ENCODE data around the gene LIMK2. TPM values are rescaled to one million over a fixed set of nuclear protein-coding genes. Genes with fewer than 3 reads are reported as not detected.
A peak's percentile ranks its signal among the peaks of the same experiment; 100 is the strongest.
"Not testable (repeated sequence)": the region's sequence is repeated elsewhere in the genome, so short reads cannot be mapped to it uniquely, and the experiment has no call there.

Gene LIMK2
- total RNA-seq, 3 donors from 2014 or later = 18.6 to 22.6 (median 20.6) TPM

DNA sequence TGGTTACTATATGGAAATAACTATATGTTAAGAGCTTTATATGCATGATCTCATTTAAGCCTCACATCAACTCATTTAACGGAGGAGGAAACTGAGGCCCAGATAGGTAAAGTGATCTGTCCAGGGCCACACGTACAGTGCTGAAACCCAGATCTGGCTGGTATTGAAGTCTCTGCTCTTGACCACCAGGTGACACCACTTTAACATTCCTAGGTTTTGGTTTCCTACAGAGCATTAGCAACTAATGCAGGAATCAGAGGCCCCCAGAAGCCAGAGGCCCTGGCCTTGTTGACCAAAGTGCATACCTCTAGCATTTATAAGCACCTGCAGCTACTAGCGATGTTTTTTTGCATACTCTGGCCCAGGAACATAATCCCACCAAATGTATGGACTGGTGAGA, 12.9 kb upstream of the LIMK2 start:
- H3K9me3 Mint-ChIP-seq = no peaks in the 10 kb centered on the region
- H3K27me3 Mint-ChIP-seq (ENCODE audit: low read depth) = no peaks in the 10 kb centered on the region
- H3K36me3 Mint-ChIP-seq (ENCODE audit: insufficient read depth) = peaks cover 12% of the 10 kb centered on the region
- DNase-seq (no peak), ATAC-seq (no peak)
- H3K4me3 Mint-ChIP-seq = no peak overlapping the region
- H3K4me1 Mint-ChIP-seq (ENCODE audit: low read depth) = peaks cover 4% of the 10 kb centered on the region

DNA sequence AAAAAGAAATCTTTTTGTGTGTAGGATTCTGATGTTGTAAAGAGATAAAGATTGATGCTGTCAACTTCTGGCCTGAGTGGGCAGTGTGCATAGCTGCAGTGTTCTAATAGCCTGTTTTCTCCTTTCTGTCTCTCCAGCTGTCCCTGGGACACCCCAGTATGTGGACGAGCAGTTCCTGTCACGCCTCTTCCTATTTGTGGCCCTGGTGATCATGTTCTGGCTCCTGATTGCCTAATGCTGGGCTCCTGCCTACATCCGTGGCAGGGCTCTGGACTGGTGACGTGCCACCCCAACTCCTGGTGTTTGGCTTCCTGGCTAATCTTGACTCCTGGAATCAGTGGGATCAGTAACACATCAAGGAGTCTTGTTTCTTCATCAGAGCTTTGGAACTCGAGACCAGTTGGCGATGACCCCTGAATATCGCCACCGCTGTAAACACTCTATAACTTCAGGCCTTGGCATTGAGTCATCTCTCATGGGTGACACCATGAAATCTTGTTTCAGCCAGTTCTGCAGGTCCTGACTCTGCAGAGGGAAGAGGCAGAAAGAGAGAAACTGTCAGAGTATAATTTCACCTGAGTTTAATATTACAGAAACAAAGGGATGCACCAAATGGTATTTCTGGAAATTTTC, 7.6 kb upstream of the LIMK2 start:
- H3K4me1 Mint-ChIP-seq (ENCODE audit: low read depth); H3K4me3 Mint-ChIP-seq; H3K9me3 Mint-ChIP-seq; DNase-seq; ATAC-seq; H3K36me3 Mint-ChIP-seq (ENCODE audit: insufficient read depth); H3K27me3 Mint-ChIP-seq (ENCODE audit: low read depth): not testable (repeated sequence)

DNA sequence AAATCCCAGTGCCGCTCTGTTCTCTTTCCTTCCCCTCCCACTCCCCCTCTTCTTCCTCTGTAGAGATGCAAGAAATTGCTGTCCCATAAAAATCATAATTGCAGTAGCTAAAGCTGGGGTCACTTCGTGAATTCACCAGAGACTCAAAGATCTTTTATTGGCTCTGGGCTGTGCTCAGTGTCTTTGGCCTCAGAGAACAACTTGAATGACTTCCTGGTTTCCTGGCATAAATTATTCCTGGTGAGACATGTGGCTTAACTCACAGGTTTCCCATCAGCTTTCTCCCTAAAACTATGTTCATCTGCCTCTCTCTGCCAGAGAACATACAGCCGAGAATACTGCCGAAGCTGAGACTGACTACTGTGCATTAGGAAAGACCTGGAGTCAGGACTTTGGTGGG, 7.0 kb upstream of the LIMK2 start:
- not testable (repeated sequence) for DNase-seq, H3K4me3 Mint-ChIP-seq
- H3K36me3 Mint-ChIP-seq (ENCODE audit: insufficient read depth) = peaks cover 10% of the 10 kb centered on the region

DNA sequence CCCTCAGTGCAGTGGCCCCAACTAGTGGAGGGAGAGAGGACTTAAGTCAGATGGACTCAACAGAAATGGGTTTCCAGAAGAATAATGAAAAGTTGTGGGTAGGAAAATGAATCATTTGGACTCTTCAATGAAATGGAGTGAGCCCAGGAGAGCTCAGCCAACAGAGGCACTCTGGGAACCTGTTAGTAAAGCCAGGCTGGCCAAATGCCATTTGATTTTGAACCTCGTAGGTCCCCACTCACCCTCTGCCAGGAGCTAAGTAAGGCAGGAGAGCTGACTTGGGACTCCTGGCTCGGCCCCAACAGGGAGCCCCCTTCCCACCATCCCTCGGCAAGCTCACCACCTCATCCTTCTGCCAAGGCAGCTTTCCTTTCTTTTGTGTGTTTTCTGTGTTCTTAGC, 5.6 kb upstream of the LIMK2 start:
- H3K4me3 Mint-ChIP-seq; ATAC-seq; H3K9me3 Mint-ChIP-seq; H3K27me3 Mint-ChIP-seq (ENCODE audit: low read depth); DNase-seq: not testable (repeated sequence)
- peaks cover 10% of the 10 kb centered on the region for H3K36me3 Mint-ChIP-seq (ENCODE audit: insufficient read depth)
- peaks cover 28% of the 10 kb centered on the region for H3K4me1 Mint-ChIP-seq (ENCODE audit: low read depth)

More for the DNA sequence above, 7.0 kb upstream of the LIMK2 start:
- H3K27me3 Mint-ChIP-seq (ENCODE audit: low read depth); H3K9me3 Mint-ChIP-seq; ATAC-seq: not testable (repeated sequence)
- H3K4me1 Mint-ChIP-seq (ENCODE audit: low read depth) = peaks cover 14% of the 10 kb centered on the region

DNA sequence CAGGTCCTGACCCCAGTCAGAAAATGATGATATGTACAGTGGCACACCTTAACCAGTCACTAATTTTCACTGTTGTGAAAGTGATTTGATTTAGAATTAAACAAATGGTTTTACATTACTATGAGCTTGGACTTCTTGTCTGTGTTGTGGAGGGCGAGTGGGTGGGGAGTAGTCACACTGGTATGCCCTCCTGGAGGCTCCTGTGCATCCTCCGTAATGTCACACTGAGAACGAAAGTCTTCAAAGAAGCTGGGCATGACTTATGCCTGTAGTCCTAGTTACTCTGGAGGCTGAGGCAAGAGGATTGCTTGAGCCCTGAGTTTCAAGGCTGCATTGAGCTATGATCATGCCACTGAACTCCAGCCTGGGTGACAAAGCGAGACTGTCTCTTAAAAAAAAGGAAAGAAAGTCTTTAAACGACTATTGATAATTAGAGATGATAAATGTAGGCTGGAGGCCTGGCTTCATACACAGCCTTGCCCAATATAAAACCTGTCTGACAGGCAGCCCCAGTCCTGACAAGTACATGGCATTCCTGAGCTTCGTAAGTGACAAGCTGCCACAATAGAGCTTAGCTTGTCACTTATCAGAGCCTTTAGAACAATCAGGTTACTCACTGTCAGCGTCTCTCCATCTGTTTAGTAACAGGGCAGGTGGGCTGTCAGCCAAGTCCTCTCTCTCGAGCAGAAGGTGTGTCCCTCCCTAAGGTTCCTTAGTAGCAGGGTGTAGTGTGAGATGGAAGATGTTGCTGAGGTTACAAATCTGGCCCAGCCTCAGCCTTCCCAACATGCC, 5.0 kb upstream of the LIMK2 start:
- Mint-ChIP-seq H3K4me1 (ENCODE audit: low read depth) (peaks cover 32% of the 10 kb centered on the region), H3K36me3 (ENCODE audit: insufficient read depth) (peaks cover 8% of the 10 kb centered on the region), H3K27me3 (ENCODE audit: low read depth) (no peaks in the 10 kb centered on the region), H3K4me3 (no peak overlapping the region), H3K9me3 (no peaks in the 10 kb centered on the region)
- DNase-seq (no peak), ATAC-seq (peak; percentile 33 to 50)

DNA sequence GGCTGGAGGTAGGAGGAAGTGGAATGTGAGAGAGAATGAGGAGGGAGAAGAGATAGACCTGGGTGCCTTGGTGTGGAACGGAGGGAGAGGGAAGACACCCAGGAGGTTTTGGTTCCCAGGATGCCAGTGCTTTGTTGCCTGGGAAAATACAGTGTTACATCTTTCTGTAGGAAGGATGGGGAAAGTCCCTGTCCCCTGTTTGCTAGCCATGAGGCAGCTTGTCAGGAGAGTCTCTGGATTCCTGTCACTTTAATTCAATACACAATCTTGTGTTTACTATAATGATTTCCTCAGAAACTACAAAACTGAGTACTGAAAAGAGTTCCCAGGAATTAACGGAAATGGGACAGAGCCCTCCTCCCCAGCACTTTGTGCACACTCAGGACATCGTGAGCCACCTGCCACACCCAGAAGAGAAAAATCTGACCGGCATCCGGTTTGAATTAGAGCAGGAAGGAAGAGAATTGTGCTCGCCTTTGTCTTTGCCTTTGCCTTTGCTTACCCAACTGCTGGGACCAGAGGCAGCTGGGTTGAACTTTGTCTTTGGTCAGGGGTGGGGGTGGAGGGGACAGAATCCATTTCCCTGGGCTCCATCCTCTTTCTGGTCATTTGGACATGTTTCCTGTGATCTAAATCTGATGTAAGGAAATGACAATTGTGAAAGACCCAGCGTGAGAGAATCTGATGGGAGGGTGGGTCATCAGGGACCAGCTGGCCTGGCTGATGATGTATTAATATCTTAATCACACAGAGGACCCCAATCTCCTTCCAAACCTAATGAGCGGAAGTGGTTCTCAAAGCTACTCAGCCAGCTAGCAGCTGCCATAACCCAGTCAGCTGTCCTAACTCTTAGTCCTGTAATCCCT, 1.3 kb upstream of the LIMK2 start:
- H3K9me3 Mint-ChIP-seq = no peaks in the 10 kb centered on the region
- H3K4me3 Mint-ChIP-seq = peak overlapping the region; percentile 89
- H3K36me3 Mint-ChIP-seq (ENCODE audit: insufficient read depth) = peaks cover 2% of the 10 kb centered on the region
- ATAC-seq = no peak
- H3K4me1 Mint-ChIP-seq (ENCODE audit: low read depth) = peaks cover 48% of the 10 kb centered on the region
- DNase-seq = no peak
- no peaks in the 10 kb centered on the region for H3K27me3 Mint-ChIP-seq (ENCODE audit: low read depth)

DNA sequence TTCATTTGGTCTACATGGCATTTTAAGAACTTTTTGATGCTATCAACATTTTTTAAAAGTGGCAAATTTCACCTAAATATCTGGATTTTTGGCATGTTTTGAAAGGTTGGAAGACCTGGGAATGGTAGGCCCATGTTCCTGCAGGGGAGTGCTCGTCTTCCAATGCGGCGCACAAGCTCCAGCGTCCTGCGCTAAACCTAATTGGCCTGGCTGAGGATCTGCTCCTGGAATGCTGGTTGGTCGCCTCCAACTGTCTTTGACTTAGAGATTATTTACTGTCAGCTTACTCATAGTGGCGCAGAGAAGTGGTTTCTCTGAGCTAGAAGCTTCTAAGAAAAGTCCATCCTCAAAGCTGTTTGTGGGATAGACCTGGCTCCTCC, 626 bp upstream of the LIMK2 start:
- no peaks in the 10 kb centered on the region for H3K27me3 Mint-ChIP-seq (ENCODE audit: low read depth)
- peak overlapping the region; percentile 89 for H3K4me3 Mint-ChIP-seq
- ATAC-seq (no peak), DNase-seq (no peak)
- peaks cover 2% of the 10 kb centered on the region for H3K36me3 Mint-ChIP-seq (ENCODE audit: insufficient read depth)
- no peaks in the 10 kb centered on the region for H3K9me3 Mint-ChIP-seq
- peaks cover 54% of the 10 kb centered on the region for H3K4me1 Mint-ChIP-seq (ENCODE audit: low read depth)

DNA sequence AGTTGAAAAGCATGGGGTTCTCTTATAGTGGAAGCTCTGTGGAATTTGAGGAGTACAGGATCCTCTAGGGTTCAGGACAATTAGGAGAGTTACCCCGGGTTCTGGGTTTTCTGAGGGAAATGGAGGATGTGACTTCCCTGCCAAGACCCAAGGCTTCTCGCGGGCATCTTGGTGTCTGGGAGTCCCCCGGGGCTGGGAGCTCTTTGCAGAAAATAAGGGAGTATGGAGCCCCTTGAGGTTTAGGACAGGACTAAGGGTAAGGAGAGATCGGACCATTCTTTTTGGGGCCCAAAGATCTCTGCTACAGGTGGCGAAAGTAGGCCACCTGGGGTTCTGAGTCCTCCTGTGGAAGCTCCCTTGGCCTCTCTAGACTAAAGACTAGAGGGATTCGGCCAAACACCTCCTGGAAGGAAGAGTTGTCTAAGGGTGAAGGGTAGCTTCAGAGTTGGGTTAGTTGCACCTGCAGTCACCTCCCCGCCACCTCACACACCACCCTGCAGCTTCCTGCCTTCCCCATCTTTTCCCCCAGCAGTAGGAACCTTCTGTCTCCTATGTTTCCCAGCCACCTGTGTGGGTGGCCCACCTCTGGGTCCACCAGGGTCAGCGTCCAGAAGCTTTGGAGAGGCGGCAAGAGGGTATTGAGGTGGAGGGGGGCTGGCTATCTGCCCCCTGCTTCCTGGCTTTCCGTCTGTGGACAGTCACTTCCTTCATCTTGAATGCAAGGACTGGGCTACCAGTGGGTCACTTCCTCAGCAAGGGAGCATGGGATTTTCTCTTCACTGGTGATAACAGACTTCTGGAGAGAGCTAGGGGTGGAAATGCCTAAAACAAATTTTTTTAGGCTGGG, 908 bp downstream of the LIMK2 start:
- ATAC-seq (no peak), DNase-seq (no peak)
- Mint-ChIP-seq H3K4me3 (peak overlapping the region; percentile 89), H3K27me3 (ENCODE audit: low read depth) (no peaks in the 10 kb centered on the region), H3K4me1 (ENCODE audit: low read depth) (peaks cover 57% of the 10 kb centered on the region), H3K9me3 (no peaks in the 10 kb centered on the region), H3K36me3 (ENCODE audit: insufficient read depth) (peaks cover 2% of the 10 kb centered on the region)

DNA sequence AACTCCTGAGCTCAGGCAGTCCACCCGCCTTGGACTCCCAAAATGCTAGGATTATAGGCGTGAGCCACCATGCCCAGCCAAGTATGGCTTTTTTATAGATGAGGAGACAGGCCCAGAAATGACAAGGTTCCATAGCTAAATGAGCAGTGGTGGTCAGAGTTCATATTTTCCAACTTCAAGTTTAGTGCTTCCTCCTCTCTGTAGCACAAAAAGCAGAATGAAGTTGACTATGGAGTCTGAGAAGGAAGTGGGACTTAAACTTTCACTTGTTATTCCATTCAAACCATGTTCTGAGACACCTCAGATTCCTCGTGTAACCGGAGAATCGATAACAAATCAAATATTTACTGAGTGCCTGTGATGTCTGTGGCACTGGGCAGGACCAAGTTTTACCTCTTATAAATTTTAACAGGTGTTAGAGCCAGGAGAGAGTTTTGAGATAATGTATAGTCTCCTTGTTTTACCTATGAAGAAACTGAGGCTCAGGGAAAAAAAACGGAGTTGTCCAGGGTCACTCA, 3.0 kb downstream of the LIMK2 start:
- Mint-ChIP-seq H3K4me1 (ENCODE audit: low read depth) (peaks cover 60% of the 10 kb centered on the region), H3K4me3 (no peak overlapping the region)
- no peak for ATAC-seq

DNA sequence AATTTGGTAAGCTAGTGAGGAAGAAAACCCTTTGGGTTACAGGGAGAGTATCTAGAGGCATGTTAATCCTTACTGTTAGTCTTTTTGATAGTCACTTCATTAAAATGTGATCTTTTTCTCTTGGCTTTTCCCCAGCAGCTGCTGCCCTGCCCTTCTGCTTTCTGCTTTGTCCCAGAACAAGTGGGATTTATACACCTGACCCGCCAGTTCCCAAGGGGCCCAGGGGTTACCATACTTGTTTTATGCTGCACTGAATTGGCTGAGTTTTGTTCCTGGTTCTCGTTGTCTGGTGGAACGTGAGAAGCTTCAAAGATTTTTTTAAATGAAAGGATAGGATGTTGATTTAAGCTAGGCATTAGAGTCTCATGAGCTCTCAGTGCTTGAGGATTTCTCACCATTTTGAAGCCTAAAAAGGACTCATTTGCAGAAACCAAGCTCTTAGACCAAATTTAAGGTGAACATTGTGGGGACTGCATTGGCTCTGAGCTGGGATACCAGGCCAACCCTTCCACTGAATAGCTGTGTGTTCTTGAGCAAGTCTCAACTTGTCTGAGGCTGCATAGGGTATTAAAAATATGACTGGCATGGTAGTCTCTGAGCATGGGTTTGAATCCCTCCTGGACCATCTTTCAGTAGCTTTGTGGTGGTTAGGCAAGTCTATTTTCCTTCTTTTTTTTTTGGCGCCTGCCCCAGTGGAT, 6.6 kb downstream of the LIMK2 start:
- Mint-ChIP-seq H3K36me3 (ENCODE audit: insufficient read depth) (peaks cover 4% of the 10 kb centered on the region), H3K4me3 (no peak overlapping the region), H3K27me3 (ENCODE audit: low read depth) (no peaks in the 10 kb centered on the region), H3K4me1 (ENCODE audit: low read depth) (peaks cover 51% of the 10 kb centered on the region), H3K9me3 (no peaks in the 10 kb centered on the region)
- DNase-seq (no peak), ATAC-seq (no peak)

More for the DNA sequence above, 3.0 kb downstream of the LIMK2 start:
- H3K36me3 Mint-ChIP-seq (ENCODE audit: insufficient read depth) = peaks cover 2% of the 10 kb centered on the region
- no peak for DNase-seq
- H3K27me3 Mint-ChIP-seq (ENCODE audit: low read depth) = no peaks in the 10 kb centered on the region
- no peaks in the 10 kb centered on the region for H3K9me3 Mint-ChIP-seq

DNA sequence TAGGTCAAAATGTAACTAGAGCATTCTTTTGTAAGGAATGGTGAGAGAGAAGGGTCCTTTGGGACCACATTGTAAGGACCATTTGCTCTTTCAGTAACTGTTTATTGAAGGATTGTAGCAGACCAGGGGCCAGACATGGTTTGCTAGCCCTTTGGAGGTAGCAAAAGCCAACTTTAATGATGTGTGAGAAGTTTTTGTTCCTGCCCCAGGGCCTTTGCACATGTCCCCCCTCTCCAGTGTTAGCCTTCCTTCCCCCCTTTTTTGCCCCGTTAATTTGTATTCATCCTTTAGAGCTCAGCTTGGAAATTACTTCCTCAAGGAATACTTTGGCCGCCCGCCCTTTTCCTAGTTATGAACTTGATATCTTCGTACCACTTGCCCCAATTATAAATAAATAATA, 9.0 kb downstream of the LIMK2 start:
- ATAC-seq = no peak
- peaks cover 4% of the 10 kb centered on the region for H3K36me3 Mint-ChIP-seq (ENCODE audit: insufficient read depth)
- no peaks in the 10 kb centered on the region for H3K9me3 Mint-ChIP-seq
- H3K4me3 Mint-ChIP-seq = no peak overlapping the region
- DNase-seq = no peak
- H3K27me3 Mint-ChIP-seq (ENCODE audit: low read depth) = no peaks in the 10 kb centered on the region
- H3K4me1 Mint-ChIP-seq (ENCODE audit: low read depth) = peaks cover 44% of the 10 kb centered on the region

DNA sequence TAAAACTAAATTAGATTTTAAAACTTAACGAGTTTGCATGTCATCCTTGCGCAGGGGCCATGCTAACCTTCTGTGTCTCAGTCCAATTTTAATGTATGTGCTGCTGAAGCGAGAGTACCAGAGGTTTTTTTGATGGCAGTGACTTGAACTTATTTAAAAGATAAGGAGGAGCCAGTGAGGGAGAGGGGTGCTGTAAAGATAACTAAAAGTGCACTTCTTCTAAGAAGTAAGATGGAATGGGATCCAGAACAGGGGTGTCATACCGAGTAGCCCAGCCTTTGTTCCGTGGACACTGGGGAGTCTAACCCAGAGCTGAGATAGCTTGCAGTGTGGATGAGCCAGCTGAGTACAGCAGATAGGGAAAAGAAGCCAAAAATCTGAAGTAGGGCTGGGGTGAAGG, 10.6 kb downstream of the LIMK2 start:
- Mint-ChIP-seq H3K9me3 (no peaks in the 10 kb centered on the region), H3K36me3 (ENCODE audit: insufficient read depth) (peaks cover 4% of the 10 kb centered on the region), H3K4me1 (ENCODE audit: low read depth) (peaks cover 36% of the 10 kb centered on the region), H3K4me3 (no peak overlapping the region), H3K27me3 (ENCODE audit: low read depth) (no peaks in the 10 kb centered on the region)
- no peak for ATAC-seq
- no peak for DNase-seq

DNA sequence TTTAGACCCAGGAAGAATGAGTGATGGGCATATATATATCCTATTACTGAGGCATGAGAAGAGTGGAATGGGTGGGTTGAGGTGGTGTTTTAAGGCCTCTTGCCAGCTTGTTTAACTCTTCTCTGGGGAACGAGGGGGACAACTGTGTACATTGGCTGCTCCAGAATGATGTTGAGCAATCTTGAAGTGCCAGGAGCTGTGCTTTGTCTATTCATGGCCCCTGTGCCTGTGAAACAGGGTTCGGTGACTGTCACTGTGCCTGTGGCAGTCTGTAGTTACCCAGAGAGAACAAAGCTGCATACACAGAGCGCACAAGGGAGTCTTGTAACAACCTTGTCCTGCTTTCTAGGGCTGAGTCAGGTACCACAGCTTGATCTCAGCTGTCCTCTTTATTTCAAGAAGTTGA, 11.7 kb downstream of the LIMK2 start:
- DNase-seq (no peak), ATAC-seq (no peak)
- no peaks in the 10 kb centered on the region for H3K9me3 Mint-ChIP-seq
- no peaks in the 10 kb centered on the region for H3K27me3 Mint-ChIP-seq (ENCODE audit: low read depth)
- peaks cover 30% of the 10 kb centered on the region for H3K4me1 Mint-ChIP-seq (ENCODE audit: low read depth)
- H3K36me3 Mint-ChIP-seq (ENCODE audit: insufficient read depth) = peaks cover 4% of the 10 kb centered on the region
- H3K4me3 Mint-ChIP-seq = no peak overlapping the region
